CD14-positive monocyte (primary cell): ENCODE measurements around the gene POC1B. TPM values are rescaled to one million over a fixed set of nuclear protein-coding genes. Genes with fewer than 3 reads are reported as not detected.
A peak's percentile ranks its signal among the peaks of the same experiment; 100 is the strongest.

Source experiments
- DNase-seq, 3 donors: peaks; one replicate each; pipeline ENCODE4 v3.0.0-alpha.2; 2011 to 2022
- H2AFZ ChIP-seq: 2 replicates; pipeline ENCODE4 v1.6.0; 2012; ENCODE audit warnings: mild to moderate bottlenecking, low read depth, low read length, inconsistent platforms; ENCODE audit not compliant: insufficient read depth, poor library complexity, severe bottlenecking
- H3K27ac ChIP-seq, 2 donors: 1 replicate in 1 of 2; 2 replicates in 1 of 2; pipeline ENCODE4 v1.5.1; 2012 to 2013; ENCODE audit warnings: low read length in 2 of 2, control low read depth in 1 of 2, inconsistent platforms in 1 of 2, low read depth in 1 of 2, mild to moderate bottlenecking in 1 of 2
- H3K27me3 ChIP-seq, 2 donors: one replicate each; pipeline versions ENCODE4 v1.6.0 to v1.6.1; 2011 to 2013; ENCODE audit warnings: low read length in 2 of 2; ENCODE audit not compliant: control insufficient read depth in 2 of 2, insufficient read depth in 2 of 2
- H3K36me3 ChIP-seq, 2 donors: replicated peaks in 1 of 2; 1 replicate in 1 of 2; 2 replicates in 1 of 2; pipeline versions ENCODE4 v1.5.1 to v1.6.1; 2012 to 2013; ENCODE audit warnings: low read length in 2 of 2, control low read depth in 1 of 2, inconsistent platforms in 1 of 2, mild to moderate bottlenecking in 1 of 2; ENCODE audit not compliant: insufficient read depth in 2 of 2, control insufficient read depth in 1 of 2
- H3K4me1 ChIP-seq, 2 donors: 1 replicate in 1 of 2; 2 replicates in 1 of 2; pipeline versions ENCODE4 v1.5.1 to v1.6.1; 2012 to 2013; ENCODE audit warnings: low read length in 2 of 2, control low read depth in 1 of 2, inconsistent platforms in 1 of 2, mild to moderate bottlenecking in 1 of 2, moderate library complexity in 1 of 2; ENCODE audit not compliant: insufficient read depth in 2 of 2, control insufficient read depth in 1 of 2
- H3K4me2 ChIP-seq: replicated peaks from 2 replicates; pipeline ENCODE3; 2012; ENCODE audit warnings: low read length, moderate library complexity, mild to moderate bottlenecking; ENCODE audit not compliant: poor library complexity, severe bottlenecking; ENCODE audit errors: extremely low read depth
- H3K4me3 ChIP-seq, 3 experiments: fragments of 200-600 bp in 1 of 3; sonication (generic) in 1 of 3; replicated peaks in 1 of 3; 1 replicate in 2 of 3; 2 replicates in 1 of 3; pipeline ENCODE4 v1.5.1; 2011 to 2013; ENCODE audit warnings: low read length in 3 of 3, mild to moderate bottlenecking in 3 of 3, control low read depth in 2 of 3, low read depth in 2 of 3, inconsistent platforms in 1 of 3, moderate library complexity in 1 of 3
- H3K79me2 ChIP-seq: 2 replicates; pipeline ENCODE4 v1.6.0; 2012; ENCODE audit warnings: mild to moderate bottlenecking, control low read depth, inconsistent platforms, low read length, moderate library complexity; ENCODE audit not compliant: insufficient read depth
- H3K9ac ChIP-seq: 2 replicates; pipeline ENCODE4 v1.6.0; 2017; ENCODE audit warnings: low read length, mild to moderate bottlenecking; ENCODE audit not compliant: insufficient read depth, poor library complexity, severe bottlenecking
- H3K9me3 ChIP-seq, 2 donors: replicated peaks in 1 of 2; 1 replicate in 1 of 2; 2 replicates in 1 of 2; pipeline versions ENCODE4 v1.5.1 to v1.6.1; 2012 to 2013; ENCODE audit warnings: low read length in 2 of 2, control low read depth in 1 of 2; ENCODE audit not compliant: control insufficient read depth in 1 of 2, insufficient read depth in 1 of 2
- H4K20me1 ChIP-seq: 2 replicates; pipeline ENCODE4 v1.6.0; 2012; ENCODE audit warnings: mild to moderate bottlenecking, low read length, control low read depth, moderate library complexity; ENCODE audit not compliant: insufficient read depth
- H3K27ac Mint-ChIP-seq, 7 donors: one replicate each; pipeline ENCODE4 v1.8.0; 2020; ENCODE audit warnings: mild to moderate bottlenecking in 7 of 7, mixed read lengths in 7 of 7, moderate library complexity in 6 of 7, inconsistent platforms in 2 of 7
- H3K27me3 Mint-ChIP-seq, 3 donors: one replicate each; pipeline ENCODE4 v1.8.0; 2021 to 2022; ENCODE audit warnings: low read depth in 3 of 3, mild to moderate bottlenecking in 3 of 3, mixed read lengths in 3 of 3, moderate library complexity in 3 of 3, inconsistent platforms in 1 of 3
- H3K36me3 Mint-ChIP-seq, 2 donors: one replicate each; pipeline ENCODE4 v1.8.0; 2020; ENCODE audit warnings: mixed read lengths in 2 of 2, inconsistent platforms in 1 of 2, mild to moderate bottlenecking in 1 of 2
- H3K4me1 Mint-ChIP-seq: one replicate; pipeline ENCODE4 v1.8.0; 2020; ENCODE audit warnings: mild to moderate bottlenecking, mixed read lengths
- H3K4me3 Mint-ChIP-seq, 2 donors: one replicate each; pipeline ENCODE4 v1.8.0; 2020; ENCODE audit warnings: mild to moderate bottlenecking in 2 of 2, mixed read lengths in 2 of 2, moderate library complexity in 1 of 2
- H3K9me3 Mint-ChIP-seq, 7 donors: one replicate each; pipeline ENCODE4 v1.8.0; 2020 to 2022; ENCODE audit warnings: mixed read lengths in 7 of 7, mild to moderate bottlenecking in 6 of 7, moderate library complexity in 6 of 7, inconsistent platforms in 2 of 7
- WGBS: methylation state at CpG from one replicate; pipeline ENCODE4 v1.1.5; 2013; ENCODE audit warnings: missing lambda C conversion rate; ENCODE audit not compliant: insufficient coverage; 5-methylcytosine and 5-hydroxymethylcytosine counted together
- intact Hi-C, 2 donors: fragments of 100-400 bp; cut with micrococcal nuclease; formaldehyde crosslinking; loops; one replicate each; pipeline versions ENCODE4 v1.15.0 to v1.15.1; 2023
- polyA plus RNA-seq, 3 donors: library from polyadenylated mRNA; depleted of rRNA in 1 of 3; unstranded in 2 of 3; stranded (reverse) in 1 of 3; fragments of 300-500 nt in 2 of 3; fragments of >200 nt in 1 of 3; fragmentation: Illumina TruSeq in 2 of 3; gene quantifications; 1 replicate in 2 of 3; 2 replicates in 1 of 3; pipeline ENCODE4 v1.2.3, GENCODE V29; 2012 to 2021
- TF ChIP-seq, protein P1 (sequence below): fragments of 200-600 bp; IDR thresholded peaks from one replicate; pipeline ENCODE4 v1.8.0; 2022; ENCODE audit warnings: antibody characterized with exemption, mild to moderate bottlenecking

POC1B gene
- polyA plus RNA-seq, 3 donors: 8.4 to 32.0 (median 29.7) TPM

DNA sequence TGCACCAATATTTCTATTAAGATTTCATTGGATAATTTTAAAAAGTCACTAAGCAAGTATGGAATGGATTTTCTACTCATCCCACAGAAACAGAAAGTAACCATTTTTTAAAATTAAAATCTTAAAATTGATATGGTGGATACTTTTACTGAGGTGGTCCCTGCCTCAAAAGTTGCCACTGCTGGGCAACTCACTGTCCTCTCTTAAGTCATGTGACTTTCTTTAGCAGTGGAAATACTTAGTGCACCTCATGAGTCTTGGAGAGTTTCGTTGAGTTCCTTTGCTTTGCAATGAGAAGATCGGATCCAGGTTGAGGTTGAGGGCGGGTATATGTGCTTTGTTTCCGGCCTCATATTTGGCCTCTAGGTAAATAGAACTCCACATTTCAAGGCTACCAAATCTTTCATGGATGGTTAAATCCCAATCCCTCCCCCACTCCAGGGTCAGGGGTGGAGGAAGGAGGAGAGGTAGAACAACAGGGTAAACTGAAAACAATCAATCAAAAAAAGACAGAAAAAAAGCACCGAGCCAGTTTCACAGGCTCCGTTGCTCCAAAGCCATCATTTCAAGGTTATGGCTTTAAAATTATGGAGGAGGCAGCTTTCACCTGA lies 134.0 kb downstream of the POC1B start:
- Histone ChIP-seq H3K36me3 (no peaks in the 10 kb centered on the region), H4K20me1 (no peaks in the 10 kb centered on the region), H3K9me3 (no peaks in the 10 kb centered on the region), H3K4me3 (no peak overlapping the region), H3K27ac (no peak overlapping the region), H3K4me2 (no peak overlapping the region), H3K27me3 (no peaks in the 10 kb centered on the region), H3K79me2 (no peaks in the 10 kb centered on the region), H3K4me1 (peaks cover 51 to 54% of the 10 kb centered on the region in 2 donors), H2AFZ (no peak overlapping the region), H3K9ac (no peak overlapping the region)
- H3K27me3 Mint-ChIP-seq: peaks cover 0 to 12% (median 2%) of the 10 kb centered on the region in 3 donors
- H3K4me1 Mint-ChIP-seq: peaks cover 51% of the 10 kb centered on the region
- intact Hi-C loops: loop anchor here (5.0 kb wide), 2 partner anchors 40 kb away; partner anchors contain the start of gene DUSP6 (in 2 of the 2)
- H3K27ac Mint-ChIP-seq: peak overlapping the region in 6 of 7 donors; percentile 62 to 86 (median 74)
- DNase-seq: no peak
- TF ChIP-seq, protein P1, sequence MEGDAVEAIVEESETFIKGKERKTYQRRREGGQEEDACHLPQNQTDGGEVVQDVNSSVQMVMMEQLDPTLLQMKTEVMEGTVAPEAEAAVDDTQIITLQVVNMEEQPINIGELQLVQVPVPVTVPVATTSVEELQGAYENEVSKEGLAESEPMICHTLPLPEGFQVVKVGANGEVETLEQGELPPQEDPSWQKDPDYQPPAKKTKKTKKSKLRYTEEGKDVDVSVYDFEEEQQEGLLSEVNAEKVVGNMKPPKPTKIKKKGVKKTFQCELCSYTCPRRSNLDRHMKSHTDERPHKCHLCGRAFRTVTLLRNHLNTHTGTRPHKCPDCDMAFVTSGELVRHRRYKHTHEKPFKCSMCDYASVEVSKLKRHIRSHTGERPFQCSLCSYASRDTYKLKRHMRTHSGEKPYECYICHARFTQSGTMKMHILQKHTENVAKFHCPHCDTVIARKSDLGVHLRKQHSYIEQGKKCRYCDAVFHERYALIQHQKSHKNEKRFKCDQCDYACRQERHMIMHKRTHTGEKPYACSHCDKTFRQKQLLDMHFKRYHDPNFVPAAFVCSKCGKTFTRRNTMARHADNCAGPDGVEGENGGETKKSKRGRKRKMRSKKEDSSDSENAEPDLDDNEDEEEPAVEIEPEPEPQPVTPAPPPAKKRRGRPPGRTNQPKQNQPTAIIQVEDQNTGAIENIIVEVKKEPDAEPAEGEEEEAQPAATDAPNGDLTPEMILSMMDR: no peak
- H3K4me3 Mint-ChIP-seq: no peak overlapping the region
- peaks cover 0 to 2% of the 10 kb centered on the region in 2 donors for H3K36me3 Mint-ChIP-seq
- H3K9me3 Mint-ChIP-seq: no peaks in the 10 kb centered on the region
- WGBS: no CpG with 5 or more reads among the region's 6 CpGs

DNA sequence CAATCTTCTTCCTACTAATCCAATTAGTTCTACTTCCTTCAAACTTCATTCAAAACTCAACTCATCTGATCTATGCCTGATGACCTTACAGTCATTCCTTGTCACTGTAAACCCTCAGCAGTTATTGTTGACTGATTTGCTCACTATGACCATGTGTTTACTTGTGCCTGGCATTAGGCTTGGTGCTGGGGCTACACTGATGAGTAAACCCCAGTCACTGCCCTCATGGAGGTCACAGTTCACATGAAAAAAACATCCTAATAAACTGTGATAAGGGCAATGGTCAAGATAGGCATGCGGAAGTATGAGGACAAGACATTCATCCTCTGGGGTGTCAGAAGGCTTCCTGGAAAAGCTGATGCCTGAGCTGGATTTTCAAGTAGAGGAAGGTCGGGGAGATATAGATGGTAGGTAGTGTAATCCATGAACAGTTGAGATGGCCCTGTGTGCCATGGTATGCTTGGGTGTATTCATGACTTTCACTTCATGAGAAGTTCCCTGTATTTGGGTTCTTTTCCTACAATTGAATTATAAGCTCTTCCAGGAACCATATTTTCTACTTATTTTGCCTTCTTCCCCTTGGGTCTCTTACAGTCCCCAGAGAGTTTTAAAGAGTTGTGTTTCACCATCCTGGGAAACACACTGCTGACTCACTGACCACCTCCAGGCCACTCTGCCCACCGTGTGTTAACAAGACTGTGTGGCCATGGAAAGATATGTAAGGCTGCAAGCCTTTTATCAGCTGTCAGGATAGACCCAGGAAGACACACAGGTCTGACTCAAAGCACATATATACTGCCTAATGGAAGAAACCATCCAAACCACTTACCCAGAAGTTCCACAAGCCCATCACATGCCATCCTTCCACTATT lies 134.8 kb downstream of the POC1B start:
- H3K4me2 ChIP-seq: no peak overlapping the region
- no CpG with 5 or more reads among the region's 3 CpGs for WGBS
- TF ChIP-seq, protein P1: no peak
- no peak overlapping the region for H3K9ac ChIP-seq
- Mint-ChIP-seq H3K36me3 (peaks cover 0 to 2% of the 10 kb centered on the region in 2 donors), H3K27me3 (peaks cover 0 to 8% (median 2%) of the 10 kb centered on the region in 3 donors), H3K9me3 (no peaks in the 10 kb centered on the region), H3K27ac (peak overlapping the region; percentile 62 to 88 (median 78)), H3K4me3 (no peak overlapping the region), H3K4me1 (peaks cover 51% of the 10 kb centered on the region)
- H3K36me3 ChIP-seq: no peaks in the 10 kb centered on the region
- no peak overlapping the region for H2AFZ ChIP-seq
- H3K27ac ChIP-seq: peak overlapping the region in 1 of 2 donors; percentile 65
- DNase-seq: peak in 2 of 3 donors; percentile 27 to 81
- intact Hi-C loops: loop anchor here (5.0 kb wide), 2 partner anchors 39 to 41 kb away; partner anchors contain the start of gene DUSP6 (in 2 of the 2)
- H4K20me1 ChIP-seq: no peaks in the 10 kb centered on the region
- no peaks in the 10 kb centered on the region for H3K27me3 ChIP-seq
- no peaks in the 10 kb centered on the region for H3K79me2 ChIP-seq
- H3K4me1 ChIP-seq: peaks cover 51 to 54% of the 10 kb centered on the region in 2 donors
- no peak overlapping the region for H3K4me3 ChIP-seq
- H3K9me3 ChIP-seq: no peaks in the 10 kb centered on the region
